PC-3 (cell line): ENCODE results near the gene MAPK1. TPM values are rescaled to one million over a fixed set of nuclear protein-coding genes. Genes with fewer than 3 reads are reported as not detected.

Experiments used
- ATAC-seq: fragments of 200-7000 bp; cut with Tn5 transposase; 2 replicates; pipeline ENCODE4 v1.9.1; 2020; ENCODE audit warnings: mild to moderate bottlenecking, moderate library complexity
- Bru-seq: library from RNA; stranded (reverse); fragments of 400-500 nt; gene quantifications from one replicate; lab custom pipeline; 2021; lab: Mats Ljungman, UMichigan
- BruChase-seq, 2 experiments: library from RNA; stranded (reverse); fragments of 400-500 nt; gene quantifications; one replicate each; lab custom pipeline; 2021; lab: Mats Ljungman, UMichigan
- BruUV-seq: library from RNA; stranded (reverse); fragments of 400-500 nt; replicated peaks from 2 replicates; lab custom pipeline; 2021; lab: Mats Ljungman, UMichigan
- CTCF ChIA-PET: fragments of 300-600 bp; sonication (Branson Sonifier 250); formaldehyde crosslinking; loops from one replicate; lab custom pipeline; 2022; ENCODE audit warnings: antibody characterized with exemption; lab: Charles Lee
- POLR2A ChIA-PET: fragments of 300-600 bp; sonication (Branson Sonifier 250); formaldehyde crosslinking; loops from one replicate; lab custom pipeline; 2022; ENCODE audit warnings: antibody characterized with exemption; ENCODE audit not compliant: unreplicated experiment; lab: Charles Lee
- DNase-seq: peaks from one replicate; pipeline ENCODE4 v3.0.0-alpha.2; 2015
- H2AFZ ChIP-seq: fragments of 300-600 bp; sonication (generic); 2 replicates; pipeline ENCODE4 v1.6.0; 2016; ENCODE audit warnings: antibody characterized with exemption, low read length
- H3F3A ChIP-seq: fragments of 300-600 bp; sonication (generic); one replicate; pipeline ENCODE4 v1.6.0; 2017; ENCODE audit warnings: antibody characterized with exemption, low read length, control low read depth, mild to moderate bottlenecking; ENCODE audit not compliant: unreplicated experiment
- H3K27ac ChIP-seq: fragments of 300-600 bp; sonication (generic); 2 replicates; pipeline ENCODE4 v1.5.1; 2016; ENCODE audit warnings: mild to moderate bottlenecking, low read length
- H3K27me3 ChIP-seq: fragments of 300-600 bp; sonication (generic); 2 replicates; pipeline ENCODE4 v1.6.1; 2016; ENCODE audit warnings: low read length, mixed read lengths
- H3K36me3 ChIP-seq: fragments of 300-600 bp; sonication (generic); 2 replicates; pipeline ENCODE4 v1.6.1; 2016; ENCODE audit warnings: low read depth, mixed run types, low read length, mixed read lengths
- H3K4me1 ChIP-seq: fragments of 300-600 bp; sonication (generic); 2 replicates; pipeline ENCODE4 v1.5.1; 2016; ENCODE audit warnings: low read length; ENCODE audit not compliant: insufficient read depth
- H3K4me2 ChIP-seq: fragments of 300-600 bp; sonication (generic); 2 replicates; pipeline ENCODE4 v1.6.0; 2016; ENCODE audit warnings: low read length
- H3K4me3 ChIP-seq: fragments of 300-600 bp; sonication (generic); 2 replicates; pipeline ENCODE4 v1.5.1; 2016; ENCODE audit warnings: mild to moderate bottlenecking, low read length, mixed read lengths
- H3K79me2 ChIP-seq: fragments of 300-600 bp; sonication (generic); 2 replicates; pipeline ENCODE4 v1.6.1; 2017; ENCODE audit warnings: low read length, mixed read lengths
- H3K9ac ChIP-seq: fragments of 300-600 bp; sonication (generic); 2 replicates; pipeline ENCODE4 v1.6.0; 2016; ENCODE audit warnings: mild to moderate bottlenecking, low read length
- H3K9me2 ChIP-seq: fragments of 300-600 bp; sonication (generic); replicated peaks from 2 replicates; pipeline ENCODE4 v1.6.1; 2016; ENCODE audit warnings: mixed run types, low read length, mixed read lengths
- H3K9me3 ChIP-seq: fragments of 300-600 bp; sonication (generic); 2 replicates; pipeline ENCODE4 v1.6.1; 2016; ENCODE audit warnings: low read length, mixed read lengths
- H4K20me1 ChIP-seq: fragments of 300-600 bp; sonication (generic); 2 replicates; pipeline ENCODE4 v1.6.1; 2016; ENCODE audit warnings: low read length, mixed read lengths
- CTCF ChIP-seq: fragments of 300-600 bp; sonication (generic); conservative IDR thresholded peaks from 2 replicates; pipeline ENCODE4 v1.5.1; 2017; ENCODE audit warnings: antibody characterized with exemption, low read depth, mild to moderate bottlenecking, low read length
- EZH2 ChIP-seq: fragments of 300-600 bp; sonication (generic); IDR thresholded peaks from one replicate; pipeline ENCODE4 v1.6.1; 2017; ENCODE audit warnings: antibody characterized with exemption, mild to moderate bottlenecking, low read length; ENCODE audit not compliant: unreplicated experiment
- EZH2phosphoT487 ChIP-seq: fragments of 300-600 bp; sonication (generic); IDR thresholded peaks from 2 replicates; pipeline ENCODE4 v1.6.1; 2018; ENCODE audit warnings: mild to moderate bottlenecking, antibody characterized with exemption, low read length, borderline replicate concordance
- intact Hi-C: fragments of 100-400 bp; cut with micrococcal nuclease; formaldehyde crosslinking; loops from 2 replicates; pipeline ENCODE4 v1.9.0; 2023
- long read RNA-seq: library from polyadenylated mRNA; unstranded; transcript quantifications from one replicate; pipeline ENCODE4 v2.0.0, GENCODE V29; 2021; ENCODE audit not compliant: unreplicated experiment
- total RNA-seq: library from RNA; depleted of rRNA; stranded (reverse); fragments of >200 nt; gene quantifications from 2 replicates; pipeline ENCODE4 v1.2.3, GENCODE V29; 2014; rRNA removed

MAPK1 gene
- total RNA-seq, result 25.1 and 32.8 TPM in 2 replicates
- percentile 75 among the genes with signal in this experiment for Bru-seq, nascent RNA
- percentile 80 among the genes with signal in this experiment for BruChase-seq, experiment 1, labeled RNA remaining after a 6-hour chase
- BruChase-seq, experiment 2, labeled RNA remaining after a 2-hour chase, result percentile 77 among the genes with signal in this experiment
- long read RNA-seq, full-length matches to known transcripts, result 89 of 166 reads
- long read RNA-seq, partial matches to known transcripts, result 6 of 166 reads
- long read RNA-seq, other reads (novel, unspliced or antisense), result 71 of 166 reads

- CTCF ChIA-PET, result interaction anchor here (0.6 kb wide), 1 partner anchor 86 kb away, joined by 3 read pairs; no protein-coding TSS in a partner anchor
- Histone ChIP-seq H3K36me3 (no peaks in the 10 kb centered on the region), H3K9me2 (no peaks in the 10 kb centered on the region), H3K27ac (no peak within 1 kb of the TSS), H4K20me1 (peaks cover 26% of the 10 kb centered on the region), H3K4me3 (peak within 1 kb of the TSS; percentile 90), H3F3A (no peaks in the 10 kb centered on the region), H3K27me3 (no peaks in the 10 kb centered on the region), H3K4me1 (peaks cover 17% of the 10 kb centered on the region), H3K9ac (peak within 1 kb of the TSS; percentile 85), H3K9me3 (no peaks in the 10 kb centered on the region), H3K79me2 (peaks cover 43% of the 10 kb centered on the region), H3K4me2 (peak within 1 kb of the TSS; percentile 92), H2AFZ (peak within 1 kb of the TSS; percentile 96)
- peak; percentile 93 for ATAC-seq
- BruUV-seq, result TSS peak; percentile 85
- peak; percentile 77 for DNase-seq
- peak; percentile 35 for TF ChIP-seq CTCF
- TF ChIP-seq EZH2, result no peak
- POLR2A ChIA-PET, result no interaction called here
- intact Hi-C loops, result loop anchor here (5.0 kb wide), 1 partner anchor 50 kb away; no protein-coding TSS in a partner anchor
These were observed at the start of gene MAPK1 for GRCh38 chr22:21867528-21868266. Gene MAPK1 (minus strand): TSS chr22:21867645. CDS start chr22:21867440, 205 bp downstream.

- intact Hi-C loops, result no loop called here
- Histone ChIP-seq H3K27ac (no peak overlapping the region), H3K4me2 (no peak overlapping the region), H3K27me3 (no peaks in the 10 kb centered on the region), H3K79me2 (no peaks in the 10 kb centered on the region), H3K4me3 (no peak overlapping the region), H3K9me2 (no peaks in the 10 kb centered on the region), H3K9ac (no peak overlapping the region), H3K9me3 (no peaks in the 10 kb centered on the region), H2AFZ (no peak overlapping the region), H4K20me1 (no peaks in the 10 kb centered on the region), H3K36me3 (no peaks in the 10 kb centered on the region), H3K4me1 (no peaks in the 10 kb centered on the region), H3F3A (no peaks in the 10 kb centered on the region)
- POLR2A ChIA-PET, result no interaction called here
- ATAC-seq, result no peak
- DNase-seq, result no peak
- BruUV-seq, result no TSS peak
- CTCF ChIA-PET, result no interaction called here
- no peak for TF ChIP-seq EZH2
- no peak for TF ChIP-seq CTCF
- TF ChIP-seq EZH2phosphoT487, result no peak
These were observed 49.0 kb upstream of the MAPK1 start for GRCh38 chr22:21916309-21916918.
